ENCODE data around the gene ADGRF5.

- no peak for TF ChIP-seq CTCF (conservative IDR thresholded peaks at IDR 0.05; ENCODE audit: low read depth, low read length)
- TF ChIP-seq EZH2 (IDR thresholded peaks at IDR 0.05; ENCODE audit: borderline replicate concordance, low read depth, low read length, poor library complexity, severe bottlenecking) = no peak
Measured at GRCh38 chr6:46849361-46849690, 72.4 kb downstream of the ADGRF5 start.
